HG03469 (cell line): Measurements from ENCODE around the gene DPYD.

Source experiments
- ATAC-seq: cut with Tn5 transposase; IDR thresholded peaks from one replicate; pipeline ENCODE4 v1.9.1; 2021; ENCODE audit warnings: mild to moderate bottlenecking, moderate library complexity, moderate number of reproducible peaks; ENCODE audit not compliant: unreplicated experiment

The DPYD gene

DNA sequence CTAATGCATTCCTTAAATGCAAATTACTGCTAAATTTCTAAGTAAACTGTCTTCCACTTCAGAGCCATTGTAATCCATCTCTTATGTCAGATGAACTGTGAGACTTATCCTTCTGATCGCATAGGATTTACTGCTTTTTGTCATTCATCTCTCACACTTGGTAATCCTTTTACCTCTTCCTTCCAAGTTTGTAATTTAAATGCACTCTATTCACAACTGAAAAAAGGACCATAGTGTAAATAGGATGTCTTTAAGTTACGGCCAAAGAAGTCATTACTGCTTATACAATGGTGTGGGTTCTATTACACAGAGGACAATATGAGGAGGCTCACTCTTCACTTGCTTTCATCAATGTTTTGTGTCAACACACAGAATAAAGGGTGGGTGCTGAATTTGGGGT is 806.0 kb downstream of the DPYD start:
- no peak for ATAC-seq

DNA sequence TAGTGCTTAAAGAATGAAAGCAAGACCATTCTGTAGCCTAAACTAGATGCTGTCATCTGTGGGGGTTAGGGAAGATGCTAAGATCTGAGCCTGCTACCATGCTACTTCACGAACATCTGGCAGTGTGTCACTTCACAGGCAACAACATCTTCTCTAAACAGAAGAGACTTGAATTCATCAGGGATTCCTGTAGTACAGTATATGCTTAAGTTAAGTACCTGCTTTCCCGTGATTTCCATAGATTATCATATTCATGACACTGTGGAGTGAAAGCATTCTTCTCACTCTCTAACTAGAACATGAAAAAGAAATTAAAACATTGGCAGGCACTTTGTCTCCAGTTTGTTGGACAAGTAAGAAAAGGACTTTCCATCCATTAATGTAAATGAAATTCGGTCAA is 808.4 kb downstream of the DPYD start:
- no peak for ATAC-seq

DNA sequence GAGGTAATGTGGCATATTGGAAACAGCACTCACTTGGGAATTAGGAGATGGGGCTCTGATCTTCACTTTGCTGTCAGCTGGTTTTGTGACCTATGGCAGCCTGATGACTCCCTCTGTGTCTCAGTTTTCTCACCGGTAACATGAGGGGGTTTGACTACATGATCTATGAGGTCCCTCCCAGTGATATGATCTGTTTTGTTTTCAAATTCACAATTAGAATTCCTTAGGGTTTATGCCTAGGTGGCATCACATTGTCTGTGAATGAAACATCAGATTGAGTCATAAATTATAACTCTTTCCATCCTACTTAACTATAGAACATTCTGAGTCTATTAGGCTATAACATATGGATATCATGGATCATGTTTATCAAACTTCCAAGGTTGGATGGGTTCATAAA is 812.7 kb downstream of the DPYD start:
- no peak for ATAC-seq

DNA sequence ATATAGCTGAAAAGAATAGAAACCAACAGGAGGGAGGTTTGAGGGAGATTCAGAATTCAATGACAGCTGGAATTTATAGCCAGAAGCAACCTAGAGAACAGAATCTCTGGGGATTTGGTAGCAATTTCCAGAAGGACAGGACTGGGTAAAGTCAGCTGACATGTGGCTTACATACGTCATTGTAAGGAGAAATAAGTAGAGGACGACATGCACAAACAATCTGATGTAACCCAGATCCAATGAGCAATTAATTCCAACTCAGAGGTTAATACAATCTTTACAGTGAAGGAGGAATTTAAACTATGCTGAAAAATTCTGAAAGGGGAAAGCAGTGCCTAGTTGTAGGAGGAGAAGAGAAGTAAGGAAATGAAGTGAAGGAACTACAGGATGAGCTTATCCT is 815.3 kb downstream of the DPYD start:
- ATAC-seq = no peak

DNA sequence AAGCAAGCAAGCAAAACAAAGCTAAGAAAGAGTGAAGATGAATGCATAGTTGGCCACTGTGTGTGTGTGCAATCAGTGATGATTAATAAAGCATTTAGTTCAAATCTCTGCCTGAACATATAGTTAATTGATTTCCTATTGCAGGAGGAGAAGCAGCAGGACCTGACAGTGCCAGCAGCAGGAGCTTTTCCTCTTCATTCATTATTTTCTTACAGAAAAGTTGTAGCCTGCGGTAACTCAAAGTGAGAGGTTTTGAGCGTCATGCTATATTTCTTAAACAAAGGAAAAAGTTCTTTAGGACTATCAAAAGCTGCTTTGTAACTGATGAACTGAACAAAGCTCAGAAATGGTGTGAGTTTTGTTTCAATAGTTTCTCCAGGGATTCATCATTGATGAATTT is 819.3 kb downstream of the DPYD start:
- no peak for ATAC-seq

DNA sequence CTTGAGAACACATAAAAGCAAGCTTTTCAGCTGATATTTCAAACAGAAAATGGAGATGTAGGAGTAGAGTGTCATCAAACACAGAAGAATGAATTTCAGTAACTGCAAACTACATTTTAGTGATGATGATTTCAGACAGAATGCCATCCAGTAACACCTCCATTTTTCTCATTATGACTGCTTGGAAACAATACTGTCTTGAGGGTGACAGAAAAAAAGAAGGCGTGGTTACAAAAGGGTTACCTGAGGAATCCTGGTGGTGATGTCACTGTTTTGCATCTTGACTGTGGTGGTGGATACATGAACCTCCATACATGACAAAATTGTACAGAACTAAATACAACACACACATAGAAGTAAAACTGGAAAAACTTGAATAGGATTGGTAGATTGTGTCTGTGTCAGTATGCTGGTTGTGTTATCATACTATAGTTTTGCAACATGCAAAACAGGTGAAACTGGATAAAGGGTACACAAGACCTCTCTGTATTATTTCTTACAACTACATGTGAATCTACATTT is 823.4 kb downstream of the DPYD start:
- no peak for ATAC-seq

DNA sequence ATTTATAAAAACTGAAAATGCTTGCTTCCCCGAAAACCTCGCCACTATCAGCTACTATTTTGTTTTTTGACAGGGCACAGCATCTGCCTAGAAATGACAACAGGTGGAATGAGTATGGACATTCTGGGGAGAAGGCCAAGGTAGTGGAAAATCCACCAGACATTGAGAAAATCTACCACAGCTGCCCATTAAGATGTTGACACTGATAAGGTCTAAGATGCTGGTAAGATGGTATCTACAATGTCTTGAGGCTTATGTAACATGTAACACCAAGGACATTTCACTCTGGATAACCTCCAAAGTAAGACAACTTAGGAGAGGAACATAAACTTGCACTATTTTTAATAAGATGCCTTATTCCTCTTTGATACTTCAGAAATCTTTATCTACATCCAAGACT is 825.1 kb downstream of the DPYD start:
- ATAC-seq = no peak

DNA sequence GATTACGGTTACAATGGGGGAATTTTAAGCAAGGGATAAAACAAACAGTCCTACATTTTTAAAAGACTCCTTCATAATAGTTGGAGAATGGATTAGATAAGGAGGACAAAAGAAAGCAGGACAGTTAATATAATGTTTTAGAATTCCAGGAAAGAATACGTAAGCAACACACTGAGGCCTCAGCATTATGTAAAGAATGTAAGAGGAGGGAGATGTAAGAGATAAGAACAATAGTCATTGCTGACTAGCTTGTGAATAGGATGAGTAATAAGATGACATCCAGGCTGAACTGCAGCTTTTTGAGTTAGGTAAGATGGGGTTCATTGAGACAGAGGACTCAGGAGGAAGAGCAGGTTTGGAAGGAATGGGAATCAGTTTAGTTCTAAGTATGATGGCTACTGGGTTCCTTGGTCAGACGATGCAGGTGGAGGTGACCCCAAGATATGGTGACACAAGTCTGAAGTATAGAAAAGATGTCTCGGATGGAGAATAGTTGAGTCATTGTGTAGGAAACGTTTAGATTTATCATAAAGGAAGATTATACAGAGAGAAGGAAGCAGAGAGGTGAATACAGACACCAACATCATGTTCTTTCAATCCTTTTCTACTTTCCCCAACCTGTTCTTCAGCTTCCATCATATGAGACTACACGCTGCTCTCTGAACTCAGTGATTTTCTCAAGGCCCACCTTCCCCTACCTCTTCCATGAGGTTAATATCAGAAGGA is 826.4 kb downstream of the DPYD start:
- ATAC-seq = no peak

DNA sequence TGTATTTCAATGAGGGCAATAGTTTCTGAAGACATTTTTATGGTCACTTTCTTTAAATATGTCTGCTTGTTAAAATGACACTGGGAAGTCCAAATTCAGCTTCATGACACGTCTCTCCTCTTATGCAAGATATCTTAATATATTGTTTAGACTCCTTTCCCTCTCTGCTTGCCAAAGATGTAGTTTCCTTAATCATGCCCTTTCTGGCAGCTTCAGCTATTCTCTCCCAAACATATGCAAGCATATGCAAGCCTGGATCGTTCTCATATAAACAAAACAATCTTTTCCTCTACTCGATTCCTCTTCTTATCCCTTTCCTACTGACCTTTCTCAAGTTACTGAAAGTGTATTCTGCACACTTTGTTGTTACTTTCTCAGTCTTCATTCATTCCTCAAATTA is 827.1 kb downstream of the DPYD start:
- ATAC-seq = no peak

DNA sequence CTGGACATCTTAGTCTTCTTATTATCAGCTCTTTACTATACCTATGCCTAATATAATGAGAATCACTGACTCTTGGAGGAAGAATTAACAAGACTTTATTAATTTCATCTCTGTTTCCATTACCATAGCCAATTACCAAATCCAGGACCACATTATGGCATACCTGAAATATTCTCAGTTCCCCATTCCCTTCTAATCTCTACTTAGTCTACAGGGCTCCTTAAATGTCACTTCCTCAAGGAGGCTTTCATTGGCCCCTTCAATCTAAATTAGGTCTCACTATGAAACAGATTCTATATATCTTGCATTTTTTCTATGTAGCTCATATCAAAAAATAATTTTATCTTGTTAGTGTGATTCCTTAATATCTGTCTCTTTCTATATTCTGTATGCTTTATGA is 828.0 kb downstream of the DPYD start:
- ATAC-seq = no peak

DNA sequence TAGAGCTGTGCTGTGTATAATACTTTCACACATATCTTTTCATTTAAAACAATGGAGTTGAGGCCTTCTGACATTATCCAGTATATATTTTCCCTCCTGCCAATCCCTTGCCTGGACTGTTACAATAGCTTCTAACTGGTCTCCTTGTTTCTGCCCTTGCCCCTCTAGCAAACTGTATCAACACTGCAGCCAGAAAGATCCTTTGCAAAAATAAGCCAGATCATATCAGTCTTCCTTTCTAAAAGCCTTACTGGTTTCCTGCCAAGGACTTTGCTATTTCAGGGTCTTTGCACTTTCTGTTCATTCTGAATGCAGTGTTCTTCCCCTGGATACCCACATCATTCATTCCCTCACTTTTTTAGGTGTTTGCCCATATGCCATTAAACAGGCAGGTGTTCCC is 829.2 kb downstream of the DPYD start:
- ATAC-seq = no peak

DNA sequence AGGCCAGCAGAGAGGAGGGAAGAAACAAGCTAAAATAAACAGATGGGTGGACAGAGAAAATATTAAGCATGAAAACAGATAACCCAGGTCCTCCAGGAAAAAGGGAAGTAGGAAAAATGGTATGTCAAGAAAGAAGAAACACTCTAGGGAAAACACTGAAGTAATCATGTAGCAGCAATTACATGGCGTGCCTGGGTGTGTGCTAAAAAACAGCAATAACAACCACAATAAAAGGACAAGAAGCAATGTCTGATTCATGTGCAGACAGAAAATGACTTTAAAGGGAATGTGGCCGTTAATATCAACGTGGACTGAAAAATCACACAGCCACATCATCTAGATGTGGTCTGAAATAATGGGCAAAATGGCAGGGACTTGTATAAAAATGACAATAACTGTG is 829.6 kb downstream of the DPYD start:
- no peak for ATAC-seq

DNA sequence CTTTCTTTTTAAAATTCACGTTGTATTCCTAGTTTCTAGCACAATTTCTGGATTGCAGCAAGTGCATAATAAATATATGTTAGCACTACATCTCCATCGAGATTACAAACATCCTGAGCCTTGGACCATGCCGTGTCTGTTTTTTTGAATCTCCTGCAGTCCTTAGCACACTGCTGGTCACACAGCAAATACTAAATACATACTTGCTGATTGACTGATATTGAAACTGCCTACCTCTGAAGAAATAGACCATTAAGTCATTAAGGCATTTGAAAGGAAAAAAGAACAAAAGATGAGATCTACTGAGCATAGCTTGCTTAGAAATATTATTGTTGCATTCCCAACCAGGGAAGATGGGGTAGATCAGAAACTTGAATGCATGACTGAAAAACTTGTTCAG is 830.1 kb downstream of the DPYD start:
- ATAC-seq = no peak

DNA sequence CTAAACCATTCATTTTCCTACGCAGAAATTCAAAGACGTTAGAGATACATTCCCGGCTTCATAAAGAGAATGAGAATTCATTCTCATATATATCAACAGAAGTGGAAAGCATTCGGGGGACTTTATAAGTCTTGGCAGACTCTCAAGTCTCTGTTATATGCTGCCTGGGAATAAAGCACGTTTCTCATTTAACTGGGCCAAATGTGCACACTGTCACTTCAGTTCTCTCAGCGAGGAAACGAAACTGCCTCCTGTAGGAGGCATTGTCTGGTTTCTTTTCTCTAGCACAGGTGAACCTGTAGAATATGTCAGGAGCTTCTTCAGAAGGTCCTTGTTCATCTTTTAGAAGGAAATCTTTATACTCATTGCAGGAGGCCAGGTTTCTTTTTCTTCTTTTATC is 831.7 kb downstream of the DPYD start:
- ATAC-seq = no peak

DNA sequence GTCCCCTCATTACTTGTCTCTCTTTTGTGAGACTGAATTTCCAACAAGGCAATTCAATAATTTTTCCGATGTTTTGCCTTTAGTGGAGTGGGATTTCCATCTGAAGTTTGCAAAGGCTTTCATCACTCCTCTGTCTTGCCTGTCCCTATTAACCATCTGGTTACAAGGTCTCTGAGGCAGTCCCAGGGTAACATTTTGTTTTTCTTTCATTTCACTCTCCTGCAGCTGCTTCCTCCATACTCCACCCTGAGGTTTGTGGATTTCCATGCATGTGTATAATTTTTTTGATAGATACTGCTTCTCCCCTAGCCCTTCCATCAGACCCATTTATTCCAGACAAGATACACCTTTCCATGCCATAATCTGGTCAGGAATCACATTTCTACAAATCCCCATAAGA is 832.4 kb downstream of the DPYD start:
- no peak for ATAC-seq

DNA sequence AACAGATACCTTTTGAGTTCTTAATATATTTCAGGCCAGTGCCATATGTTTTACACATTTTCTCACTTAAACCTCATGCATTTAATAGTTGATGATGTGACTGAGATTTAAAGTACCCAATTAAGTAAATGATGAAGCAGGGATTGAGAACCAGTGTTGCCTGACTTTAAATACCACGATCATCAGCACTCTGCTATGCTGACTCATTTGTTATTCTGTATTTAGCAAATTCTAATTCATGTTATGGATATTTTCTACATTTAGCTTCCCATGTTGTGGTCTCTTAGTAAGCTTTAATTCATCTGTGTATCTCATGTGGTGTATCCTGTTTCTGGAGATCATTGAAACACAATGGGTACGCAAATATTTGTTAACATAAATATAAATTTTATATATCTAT is 836.3 kb downstream of the DPYD start:
- ATAC-seq = no peak

DNA sequence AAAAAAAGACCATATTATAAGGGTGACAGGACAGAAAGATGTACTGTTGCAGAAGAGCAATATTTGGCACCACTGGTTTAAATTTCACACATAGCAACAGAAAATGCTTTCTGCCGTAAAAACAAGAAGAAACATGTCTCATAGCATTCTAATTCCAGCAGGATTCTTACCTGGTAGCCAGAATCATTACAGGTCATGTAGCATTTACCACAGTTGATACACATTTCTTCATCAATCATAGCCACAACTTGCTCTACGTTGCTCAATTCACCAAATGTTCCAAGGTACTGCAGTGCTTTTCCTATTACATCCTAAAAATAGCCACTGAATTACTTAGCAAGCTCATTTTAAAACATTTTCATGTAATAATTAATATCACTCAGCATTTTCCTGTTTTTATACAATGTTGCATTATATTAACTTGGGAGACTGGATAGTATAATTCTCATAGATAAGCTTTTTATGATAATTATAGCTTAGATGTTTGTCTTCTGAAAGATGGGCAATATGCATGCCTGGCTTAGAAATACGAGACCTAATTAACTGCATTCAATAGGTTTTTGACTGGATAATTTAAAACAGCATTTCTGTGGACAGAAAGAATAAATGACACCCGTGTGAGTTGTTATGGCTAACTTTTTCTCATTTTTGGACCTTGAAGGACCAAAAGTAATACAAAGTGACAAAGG is 838.5 kb downstream of the DPYD start:
- ATAC-seq = no peak

DNA sequence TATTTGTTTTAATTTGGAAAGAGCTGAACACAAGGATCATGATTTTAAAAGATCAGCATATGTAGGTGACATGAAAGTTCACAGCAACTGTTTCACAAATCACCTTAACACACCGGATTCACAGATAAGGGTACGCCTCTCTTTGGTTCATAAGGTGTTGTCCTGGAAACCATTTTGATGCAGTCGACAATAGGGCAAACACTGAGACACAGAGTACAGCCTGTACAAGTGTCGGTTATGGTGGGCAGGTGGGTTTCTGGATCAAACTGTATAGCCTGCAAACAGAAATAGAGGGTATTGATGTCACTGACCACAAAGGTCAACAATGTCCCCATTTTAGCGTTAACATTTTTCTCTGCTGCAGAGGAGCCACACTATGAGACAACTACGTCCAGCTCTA is 842.0 kb downstream of the DPYD start:
- no peak for ATAC-seq

DNA sequence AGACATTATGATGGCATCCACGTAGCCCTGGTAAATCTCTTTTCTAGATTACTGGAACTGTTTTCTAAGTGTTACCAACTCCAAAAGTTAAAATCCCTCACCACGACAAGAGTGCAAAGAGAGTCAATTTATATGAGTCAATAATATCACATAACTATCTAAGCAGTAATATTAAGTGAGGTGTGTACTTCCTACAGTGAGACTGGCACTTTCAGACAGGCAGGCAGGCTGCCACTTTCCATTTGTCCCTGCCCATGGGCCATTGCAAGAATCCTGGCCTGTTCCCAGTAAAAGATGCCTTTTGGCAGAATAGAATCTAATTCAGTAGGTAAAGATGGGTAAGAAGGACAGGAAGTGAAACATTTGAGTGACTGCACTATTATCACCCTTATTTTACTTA is 843.6 kb downstream of the DPYD start:
- ATAC-seq = no peak

DNA sequence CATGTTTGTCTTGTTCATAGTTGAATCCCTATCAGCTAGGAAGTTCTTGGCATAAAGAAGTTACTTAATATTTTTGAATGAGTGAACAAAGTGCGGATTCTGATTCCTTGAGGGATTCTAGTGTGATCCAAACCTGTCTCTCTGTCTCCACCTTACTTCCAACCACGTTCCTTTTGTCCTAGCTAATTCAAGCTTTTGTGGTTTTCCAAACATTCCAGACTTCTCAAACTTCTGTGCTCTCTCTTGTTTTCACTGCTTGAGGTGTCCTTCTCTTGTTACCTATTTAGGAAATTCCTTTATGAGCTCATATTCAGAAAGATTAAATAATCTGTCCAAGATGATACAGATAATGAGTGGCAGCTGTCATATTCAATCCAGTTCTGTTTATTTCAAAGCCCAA is 846.1 kb downstream of the DPYD start:
- ATAC-seq = no peak

DNA sequence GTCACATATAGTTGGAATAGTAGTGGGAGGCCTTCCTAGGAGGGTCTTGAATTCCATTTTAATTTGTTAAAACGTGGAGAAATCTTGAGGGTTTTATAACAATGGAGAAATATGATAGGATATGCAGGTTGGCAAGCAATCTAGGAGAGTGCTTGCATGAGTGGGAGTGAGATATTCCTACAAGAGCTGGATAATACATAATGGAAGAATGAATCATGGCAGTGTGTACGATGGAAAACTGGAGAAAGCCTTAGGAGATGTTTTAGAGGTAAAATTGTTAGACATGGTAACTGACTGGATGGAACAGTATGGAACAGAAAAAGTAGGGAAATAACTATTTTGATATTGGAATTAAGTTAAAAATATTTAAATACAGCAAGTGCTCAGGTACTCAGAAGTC is 846.9 kb downstream of the DPYD start:
- no peak for ATAC-seq

DNA sequence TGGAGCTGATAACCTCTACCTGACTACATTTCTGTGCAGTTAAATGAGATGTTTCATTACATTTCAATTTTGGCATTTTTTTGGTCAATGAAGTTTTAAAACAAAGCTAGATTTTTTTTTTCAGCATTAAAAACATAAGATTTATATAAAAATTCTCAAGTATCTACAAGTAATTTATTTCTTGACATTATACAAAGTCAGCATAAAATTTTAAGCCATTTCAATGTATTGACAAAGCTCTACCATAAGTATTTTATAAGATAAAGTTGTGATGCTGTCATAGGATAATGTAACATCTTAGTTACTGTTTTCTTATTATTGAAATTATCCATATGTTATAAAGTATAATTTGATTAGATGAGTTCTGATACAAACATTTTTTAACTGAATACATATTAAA is 847.7 kb downstream of the DPYD start:
- no peak for ATAC-seq

DNA sequence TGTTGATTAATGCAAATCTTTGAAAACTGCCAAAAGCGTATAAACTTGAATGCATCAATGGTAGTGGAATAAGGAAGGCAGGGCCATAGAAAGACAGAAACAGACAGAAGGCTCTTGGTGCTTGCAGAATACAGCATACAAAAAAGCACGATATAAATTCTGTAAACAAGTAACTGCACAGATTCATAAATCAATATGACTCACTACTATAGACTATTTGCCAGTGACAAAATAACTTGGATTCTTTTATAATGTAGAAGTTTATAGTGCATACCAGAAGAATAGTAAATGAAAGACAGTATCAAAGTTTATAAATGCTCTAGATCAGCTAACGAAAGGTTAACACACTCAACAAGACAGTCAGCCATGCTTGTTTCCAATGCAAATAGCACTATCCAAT is 849.7 kb downstream of the DPYD start:
- ATAC-seq = no peak
